ENCODE measurements around the gene TNFRSF4. TPM values are rescaled to one million over a fixed set of nuclear protein-coding genes. Genes with fewer than 3 reads are reported as not detected.

TNFRSF4 gene
- total and polyA plus RNA-seq, 5 donors from 2014 or later, result 19.0 to 65.8 (median 33.9) TPM

GRCh38 chr1:1234180-1234808, 20.3 kb upstream of the TNFRSF4 start:
- no peaks in the 10 kb centered on the region for H3K36me3 ChIP-seq (ENCODE audit: control insufficient read depth, insufficient read depth, low read length)
- no peak overlapping the region for H3K4me3 ChIP-seq (ENCODE audit: low read depth, low read length)
- Mint-ChIP-seq H3K27me3 (no peaks in the 10 kb centered on the region), H3K4me3 (peak overlapping the region; percentile 64 to 85 (median 74)), H3K27ac (peak overlapping the region in 2 of 3 donors; percentile 63 to 85), H3K36me3 (peaks cover 3% of the 10 kb centered on the region), H3K9me3 (no peaks in the 10 kb centered on the region), H3K4me1 (peaks cover 0 to 38% (median 15%) of the 10 kb centered on the region in 4 donors)
- no peaks in the 10 kb centered on the region for H3K9me3 ChIP-seq (ENCODE audit: control insufficient read depth in 2 of 2, low read length in 2 of 2)
- H3K4me1 ChIP-seq (ENCODE audit: control insufficient read depth, insufficient read depth, low read length, poor library complexity, severe bottlenecking), result peaks cover 25% of the 10 kb centered on the region
- no peaks in the 10 kb centered on the region for H3K27me3 ChIP-seq (ENCODE audit: control insufficient read depth, insufficient read depth, low read length)
- DNase-seq (no peak), ATAC-seq (ENCODE audit: low read depth in 2 of 2) (no peak)
- no peak overlapping the region for H3K27ac ChIP-seq (ENCODE audit: insufficient read depth, low read length, poor library complexity, severe bottlenecking)

- H3K36me3 Mint-ChIP-seq, result peaks cover 3% of the 10 kb centered on the region
- H3K36me3 ChIP-seq (ENCODE audit: control insufficient read depth, insufficient read depth, low read length), result peaks cover 5% of the 10 kb centered on the region
- peak overlapping the region in 2 of 3 donors; percentile 63 to 85 for H3K27ac Mint-ChIP-seq
- H3K4me1 Mint-ChIP-seq, result peaks cover 0 to 45% (median 15%) of the 10 kb centered on the region in 4 donors
- no peak overlapping the region for H3K27ac ChIP-seq (ENCODE audit: insufficient read depth, low read length, poor library complexity, severe bottlenecking)
- no peak for DNase-seq
- H3K9me3 ChIP-seq (ENCODE audit: control insufficient read depth in 2 of 2, low read length in 2 of 2), result no peaks in the 10 kb centered on the region
- H3K4me3 ChIP-seq (ENCODE audit: low read depth, low read length), result no peak overlapping the region
- H3K9me3 Mint-ChIP-seq, result no peaks in the 10 kb centered on the region
- peaks cover 27% of the 10 kb centered on the region for H3K4me1 ChIP-seq (ENCODE audit: control insufficient read depth, insufficient read depth, low read length, poor library complexity, severe bottlenecking)
- H3K4me3 Mint-ChIP-seq, result peak overlapping the region; percentile 64 to 85 (median 74)
- H3K27me3 Mint-ChIP-seq, result no peaks in the 10 kb centered on the region
- no peak for ATAC-seq (ENCODE audit: low read depth in 2 of 2)
- H3K27me3 ChIP-seq (ENCODE audit: control insufficient read depth, insufficient read depth, low read length), result no peaks in the 10 kb centered on the region
Measured at GRCh38 chr1:1233567-1233892, 19.6 kb upstream of the TNFRSF4 start.

GRCh38 chr1:1232796-1233566, 19.0 kb upstream of the TNFRSF4 start:
- H3K27ac ChIP-seq (ENCODE audit: insufficient read depth, low read length, poor library complexity, severe bottlenecking), result no peak overlapping the region
- peaks cover 10% of the 10 kb centered on the region for H3K36me3 ChIP-seq (ENCODE audit: control insufficient read depth, insufficient read depth, low read length)
- no peak for DNase-seq
- no peak for ATAC-seq (ENCODE audit: low read depth in 2 of 2)
- peaks cover 29% of the 10 kb centered on the region for H3K4me1 ChIP-seq (ENCODE audit: control insufficient read depth, insufficient read depth, low read length, poor library complexity, severe bottlenecking)
- no peaks in the 10 kb centered on the region for H3K27me3 Mint-ChIP-seq
- peaks cover 3% of the 10 kb centered on the region for H3K36me3 Mint-ChIP-seq
- H3K27me3 ChIP-seq (ENCODE audit: control insufficient read depth, insufficient read depth, low read length), result no peaks in the 10 kb centered on the region
- H3K4me3 ChIP-seq (ENCODE audit: low read depth, low read length), result no peak overlapping the region
- H3K27ac Mint-ChIP-seq, result peak overlapping the region in 2 of 3 donors; percentile 63 to 85
- H3K4me3 Mint-ChIP-seq, result peak overlapping the region; percentile 64 to 85 (median 78)
- H3K4me1 Mint-ChIP-seq, result peaks cover 0 to 47% (median 15%) of the 10 kb centered on the region in 4 donors
- H3K9me3 Mint-ChIP-seq, result no peaks in the 10 kb centered on the region
- H3K9me3 ChIP-seq (ENCODE audit: control insufficient read depth in 2 of 2, low read length in 2 of 2), result no peaks in the 10 kb centered on the region

GRCh38 chr1:1232208-1232795, 18.3 kb upstream of the TNFRSF4 start, which contains the start of gene B3GALT6:
Gene B3GALT6, plus strand, starts transcription at chr1:1232237. Its CDS starts 42 bp downstream, at chr1:1232279.
- Mint-ChIP-seq H3K4me1 (peaks cover 0 to 49% (median 15%) of the 10 kb centered on the region in 4 donors), H3K4me3 (peak within 1 kb of the TSS; percentile 95 to 100 (median 96)), H3K9me3 (no peaks in the 10 kb centered on the region), H3K36me3 (peaks cover 3% of the 10 kb centered on the region), H3K27me3 (no peaks in the 10 kb centered on the region), H3K27ac (peak within 1 kb of the TSS; percentile 80 to 96 (median 94))
- ATAC-seq (ENCODE audit: low read depth in 2 of 2), result no peak
- peaks cover 14% of the 10 kb centered on the region for H3K36me3 ChIP-seq (ENCODE audit: control insufficient read depth, insufficient read depth, low read length)
- no peak for DNase-seq
- H3K27me3 ChIP-seq (ENCODE audit: control insufficient read depth, insufficient read depth, low read length), result no peaks in the 10 kb centered on the region
- H3K4me3 ChIP-seq (ENCODE audit: low read depth, low read length), result peak within 1 kb of the TSS; percentile 94
- H3K27ac ChIP-seq (ENCODE audit: insufficient read depth, low read length, poor library complexity, severe bottlenecking), result peak within 1 kb of the TSS; percentile 93
- H3K4me1 ChIP-seq (ENCODE audit: control insufficient read depth, insufficient read depth, low read length, poor library complexity, severe bottlenecking), result peaks cover 29% of the 10 kb centered on the region
- no peaks in the 10 kb centered on the region for H3K9me3 ChIP-seq (ENCODE audit: control insufficient read depth in 2 of 2, low read length in 2 of 2)

- Mint-ChIP-seq H3K4me1 (peaks cover 0 to 49% (median 15%) of the 10 kb centered on the region in 4 donors), H3K36me3 (peaks cover 3% of the 10 kb centered on the region), H3K4me3 (peak within 1 kb of the TSS; percentile 95 to 100 (median 96)), H3K27ac (peak within 1 kb of the TSS; percentile 80 to 96 (median 94)), H3K27me3 (no peaks in the 10 kb centered on the region), H3K9me3 (no peaks in the 10 kb centered on the region)
- Histone ChIP-seq H3K9me3 (ENCODE audit: control insufficient read depth in 2 of 2, low read length in 2 of 2) (no peaks in the 10 kb centered on the region), H3K27me3 (ENCODE audit: control insufficient read depth, insufficient read depth, low read length) (no peaks in the 10 kb centered on the region), H3K36me3 (ENCODE audit: control insufficient read depth, insufficient read depth, low read length) (peaks cover 18% of the 10 kb centered on the region), H3K4me1 (ENCODE audit: control insufficient read depth, insufficient read depth, low read length, poor library complexity, severe bottlenecking) (peaks cover 29% of the 10 kb centered on the region), H3K27ac (ENCODE audit: insufficient read depth, low read length, poor library complexity, severe bottlenecking) (peak within 1 kb of the TSS; percentile 93), H3K4me3 (ENCODE audit: low read depth, low read length) (peak within 1 kb of the TSS; percentile 94)
- peak; percentile 96 for ATAC-seq (ENCODE audit: low read depth in 2 of 2)
- DNase-seq, result peak; percentile 95 to 99 (median 96)
Measured at GRCh38 chr1:1231400-1232207, 17.7 kb upstream of the TNFRSF4 start, which contains the start of gene SDF4. Gene SDF4, minus strand, starts transcription at chr1:1232001. Its CDS starts 3,229 bp downstream, at chr1:1228772.

GRCh38 chr1:1230656-1231399, 16.9 kb upstream of the TNFRSF4 start:
- Mint-ChIP-seq H3K36me3 (peaks cover 5% of the 10 kb centered on the region), H3K4me3 (peak overlapping the region; percentile 95 to 100 (median 96)), H3K4me1 (peaks cover 0 to 54% (median 15%) of the 10 kb centered on the region in 4 donors), H3K27me3 (no peaks in the 10 kb centered on the region), H3K9me3 (no peaks in the 10 kb centered on the region), H3K27ac (peak overlapping the region; percentile 80 to 96 (median 94))
- no peaks in the 10 kb centered on the region for H3K27me3 ChIP-seq (ENCODE audit: control insufficient read depth, insufficient read depth, low read length)
- peaks cover 25% of the 10 kb centered on the region for H3K36me3 ChIP-seq (ENCODE audit: control insufficient read depth, insufficient read depth, low read length)
- H3K4me3 ChIP-seq (ENCODE audit: low read depth, low read length), result peak overlapping the region; percentile 94
- H3K27ac ChIP-seq (ENCODE audit: insufficient read depth, low read length, poor library complexity, severe bottlenecking), result peak overlapping the region; percentile 93
- no peak for ATAC-seq (ENCODE audit: low read depth in 2 of 2)
- DNase-seq, result no peak
- peaks cover 29% of the 10 kb centered on the region for H3K4me1 ChIP-seq (ENCODE audit: control insufficient read depth, insufficient read depth, low read length, poor library complexity, severe bottlenecking)
- no peaks in the 10 kb centered on the region for H3K9me3 ChIP-seq (ENCODE audit: control insufficient read depth in 2 of 2, low read length in 2 of 2)
